Effector CD4-positive, alpha-beta T cell (primary cell): Measurements from ENCODE around the gene SMC1B.
"Not testable (repeated sequence)": the region's sequence is repeated elsewhere in the genome, so short reads cannot be mapped to it uniquely, and the experiment has no call there.

ENCODE experiments used
- DNase-seq: peaks from one replicate; pipeline ENCODE4 v3.0.0-alpha.2; 2020

Gene SMC1B

DNA sequence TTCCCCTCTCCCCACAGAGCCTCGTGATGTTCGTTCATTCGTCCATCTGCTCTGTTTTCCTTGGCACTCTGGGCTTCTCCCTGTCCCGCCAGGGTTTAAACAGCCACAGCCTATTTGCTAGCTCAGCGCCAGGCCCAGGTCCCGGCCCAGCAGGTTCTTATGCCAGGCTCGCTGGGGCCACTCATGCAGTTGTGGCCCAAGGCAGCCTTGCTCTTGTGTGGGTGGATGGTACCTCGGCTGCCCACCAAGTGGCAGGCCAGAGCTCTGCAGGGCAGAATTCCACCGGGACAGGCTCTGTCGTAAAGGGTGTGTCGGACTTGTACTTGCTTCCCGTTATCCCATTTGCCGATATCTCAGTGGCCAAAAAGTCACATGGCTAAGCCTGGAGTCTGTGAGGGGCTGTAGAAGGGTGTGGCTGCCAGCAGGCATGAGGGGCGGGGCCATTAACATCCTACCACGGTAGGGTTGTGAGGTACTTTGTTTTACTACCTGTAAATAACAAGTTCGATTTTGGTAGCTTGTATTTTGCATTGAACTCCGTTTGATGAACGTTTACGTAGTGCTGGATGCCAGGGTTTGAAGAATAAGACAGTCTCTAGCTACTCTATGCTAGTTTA, 95.7 kb downstream of the SMC1B start:
- DNase-seq, result peak; percentile 29

DNA sequence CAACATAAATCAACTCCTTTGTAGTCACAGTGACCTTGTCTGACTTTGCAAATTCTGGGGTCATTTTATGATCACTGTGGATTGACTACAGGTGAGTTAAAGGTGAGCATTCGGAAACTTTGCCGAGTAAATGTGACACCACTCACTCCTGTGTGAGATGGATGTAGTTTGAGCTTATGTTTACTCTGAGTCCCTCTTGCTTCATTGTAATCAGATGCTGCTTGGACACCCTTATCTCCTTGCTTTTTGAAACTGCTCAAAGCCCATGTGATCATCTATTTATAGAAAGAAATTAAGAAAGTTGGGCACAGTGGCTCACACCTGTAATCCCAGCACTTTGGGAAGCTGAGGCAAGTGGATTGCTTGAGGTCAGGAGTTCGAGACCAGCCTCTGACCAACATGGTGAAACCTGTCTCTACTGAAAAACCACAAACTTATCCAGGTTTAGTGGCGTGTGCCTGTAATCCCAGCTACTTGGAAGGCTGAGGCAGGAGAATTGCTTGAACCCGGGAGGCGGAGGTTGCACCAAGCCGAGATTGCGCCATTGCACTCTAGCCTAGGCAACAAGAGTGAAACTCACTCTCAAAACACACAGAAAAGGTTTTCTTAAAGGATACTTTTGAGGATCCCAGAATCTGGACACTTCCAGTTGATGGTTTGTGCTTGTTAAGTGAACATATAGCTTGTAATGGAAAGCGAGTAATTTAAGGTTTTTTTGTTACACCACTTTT, 96.4 kb downstream of the SMC1B start:
- no peak for DNase-seq

DNA sequence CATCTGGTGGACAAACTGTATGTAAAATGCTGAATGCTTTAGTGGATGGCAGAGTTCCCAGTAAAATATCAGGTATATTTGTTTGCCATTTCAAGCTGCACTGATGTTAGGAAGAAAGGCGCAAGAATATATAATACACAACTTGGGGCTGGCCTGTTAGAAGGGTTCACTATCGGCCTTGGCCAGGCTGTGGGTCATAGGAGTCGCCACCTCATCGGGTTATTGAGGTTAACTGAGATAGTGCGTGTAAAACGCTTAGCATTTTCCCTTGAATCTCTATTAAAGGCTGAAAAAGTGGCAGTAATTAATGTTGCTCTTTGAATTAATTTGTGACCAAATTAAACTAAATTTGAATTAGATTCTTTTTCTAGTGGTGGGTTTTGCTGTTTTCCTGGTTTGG, 98.6 kb downstream of the SMC1B start:
- no peak for DNase-seq

DNA sequence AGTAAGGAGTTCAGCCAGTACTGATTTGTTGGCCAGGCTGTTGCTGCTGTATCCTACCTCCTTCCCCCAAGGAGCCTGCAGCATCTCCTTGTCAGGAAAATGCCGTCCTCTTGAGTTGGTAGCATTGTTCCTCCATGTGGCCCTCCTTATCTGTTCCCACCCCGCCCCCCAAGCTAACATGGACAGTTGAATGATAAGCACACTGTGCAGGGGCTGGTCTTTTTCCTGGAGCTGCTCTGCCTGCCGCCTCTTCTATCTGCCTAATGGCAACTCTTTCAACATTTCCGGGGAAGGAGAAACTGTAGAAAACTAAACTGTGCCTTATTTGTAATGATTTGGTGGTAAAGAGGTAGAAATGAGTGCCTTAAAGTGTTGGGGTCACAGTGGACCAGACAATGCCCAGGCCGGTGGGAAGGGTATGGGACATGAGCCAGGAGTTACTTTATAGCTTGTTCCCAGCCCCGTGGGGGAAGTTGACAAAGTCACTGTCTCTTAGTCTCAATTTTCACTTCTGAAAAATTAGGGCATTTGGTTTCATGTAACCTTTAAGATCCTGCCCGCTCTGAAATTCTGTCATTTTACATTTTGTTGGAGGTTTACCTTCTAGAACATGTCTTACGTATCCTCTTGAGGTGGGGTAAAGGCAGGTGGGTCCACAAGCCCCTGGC, 99.2 kb downstream of the SMC1B start:
- no peak for DNase-seq

DNA sequence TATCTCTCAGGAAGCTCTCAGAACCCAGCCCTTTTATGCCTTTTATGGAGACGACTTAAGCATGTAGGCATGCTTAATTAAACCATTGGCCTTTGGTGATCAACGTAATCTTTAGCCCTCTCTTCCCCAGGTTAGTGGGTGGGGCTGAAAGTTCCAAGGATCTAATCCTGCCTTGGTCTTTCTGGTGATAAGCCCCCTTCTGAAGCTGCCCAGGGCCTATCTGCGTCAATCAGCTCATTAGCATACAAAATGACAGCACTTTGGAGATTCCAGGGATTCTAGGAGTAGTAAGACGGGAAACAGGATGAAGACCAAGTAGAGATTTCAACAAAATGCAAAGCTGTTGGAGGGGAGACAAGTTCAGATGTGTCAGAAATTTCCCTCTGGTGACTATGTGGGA, 100.5 kb downstream of the SMC1B start:
- DNase-seq, result no peak

DNA sequence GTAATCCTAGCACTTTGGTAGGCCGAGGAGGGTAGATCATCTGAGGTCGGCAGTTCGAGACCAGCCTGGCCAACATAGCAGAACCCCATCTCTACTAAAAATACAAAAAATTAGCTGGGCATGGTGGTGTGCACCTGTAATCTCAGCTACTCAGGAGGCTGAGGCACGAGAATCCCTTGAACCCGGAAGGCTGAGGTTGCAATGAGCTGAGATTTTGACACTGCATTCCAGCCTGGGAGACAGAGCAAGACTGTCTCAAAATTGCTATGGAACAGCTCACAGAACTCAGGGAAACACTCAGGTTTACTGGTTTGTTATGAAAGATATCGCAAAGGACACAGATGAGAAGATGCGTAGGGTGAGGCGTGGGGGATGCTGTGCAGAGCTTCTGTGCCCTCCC, 101.0 kb downstream of the SMC1B start:
- DNase-seq, result no peak

DNA sequence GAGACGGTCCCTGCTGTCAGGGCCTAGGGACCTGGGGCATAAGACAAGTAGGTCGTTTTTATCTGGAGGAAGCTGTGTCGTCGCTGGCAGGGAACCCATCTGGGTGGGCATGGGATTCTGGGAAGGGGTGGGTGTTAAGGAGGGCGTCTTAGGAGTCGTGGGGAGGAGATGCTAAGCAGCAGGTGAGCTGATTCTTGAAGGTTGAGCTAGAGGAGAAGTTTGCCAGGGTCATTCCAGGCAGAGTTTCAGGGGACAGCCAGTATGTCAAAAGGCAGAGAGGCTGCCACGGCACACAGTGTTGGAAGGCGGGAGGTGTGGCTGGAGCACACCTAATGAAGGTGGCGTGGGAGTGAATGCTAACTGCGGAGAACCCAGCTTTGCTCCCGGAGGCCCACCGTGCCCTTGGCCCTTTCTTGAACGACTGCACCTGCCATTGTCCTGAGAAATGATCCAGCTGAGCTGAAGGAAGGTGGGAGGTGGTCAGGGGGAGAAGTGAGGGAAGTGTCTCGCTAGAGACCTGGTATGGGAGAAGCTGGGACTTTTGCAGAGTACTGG, 102.3 kb downstream of the SMC1B start:
- no peak for DNase-seq

DNA sequence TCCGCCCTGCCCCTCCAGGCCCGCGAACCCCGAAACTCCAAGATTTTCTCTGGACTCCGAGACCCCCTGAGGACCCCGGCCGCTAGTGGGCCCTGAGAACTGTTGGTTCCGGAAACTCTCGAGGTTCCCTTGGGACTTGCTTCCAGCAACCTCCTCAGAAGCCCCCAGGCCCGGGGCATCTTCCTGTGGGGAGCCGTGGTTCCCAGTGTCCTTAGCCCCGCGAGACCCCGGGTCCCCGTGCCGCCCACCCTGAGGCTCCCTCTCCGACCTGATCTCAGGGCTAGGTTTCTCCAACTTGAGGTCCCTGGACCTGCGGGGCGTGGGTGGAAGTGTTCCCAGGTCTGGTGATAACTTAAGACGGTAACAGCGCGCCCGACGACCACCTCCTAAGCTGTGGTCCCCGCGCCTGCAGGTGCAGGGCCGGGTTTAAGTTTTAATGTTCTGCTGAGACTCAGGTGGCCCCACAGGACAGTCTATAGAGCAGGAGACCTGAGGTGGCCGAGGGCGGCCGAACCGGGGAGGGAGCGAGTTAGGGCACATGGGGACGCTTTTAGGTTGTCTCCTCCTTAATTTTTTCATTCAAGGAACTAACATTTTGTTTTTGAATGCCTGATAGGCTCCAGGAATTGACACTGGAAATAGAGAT, 102.9 kb downstream of the SMC1B start:
- DNase-seq, result no peak

DNA sequence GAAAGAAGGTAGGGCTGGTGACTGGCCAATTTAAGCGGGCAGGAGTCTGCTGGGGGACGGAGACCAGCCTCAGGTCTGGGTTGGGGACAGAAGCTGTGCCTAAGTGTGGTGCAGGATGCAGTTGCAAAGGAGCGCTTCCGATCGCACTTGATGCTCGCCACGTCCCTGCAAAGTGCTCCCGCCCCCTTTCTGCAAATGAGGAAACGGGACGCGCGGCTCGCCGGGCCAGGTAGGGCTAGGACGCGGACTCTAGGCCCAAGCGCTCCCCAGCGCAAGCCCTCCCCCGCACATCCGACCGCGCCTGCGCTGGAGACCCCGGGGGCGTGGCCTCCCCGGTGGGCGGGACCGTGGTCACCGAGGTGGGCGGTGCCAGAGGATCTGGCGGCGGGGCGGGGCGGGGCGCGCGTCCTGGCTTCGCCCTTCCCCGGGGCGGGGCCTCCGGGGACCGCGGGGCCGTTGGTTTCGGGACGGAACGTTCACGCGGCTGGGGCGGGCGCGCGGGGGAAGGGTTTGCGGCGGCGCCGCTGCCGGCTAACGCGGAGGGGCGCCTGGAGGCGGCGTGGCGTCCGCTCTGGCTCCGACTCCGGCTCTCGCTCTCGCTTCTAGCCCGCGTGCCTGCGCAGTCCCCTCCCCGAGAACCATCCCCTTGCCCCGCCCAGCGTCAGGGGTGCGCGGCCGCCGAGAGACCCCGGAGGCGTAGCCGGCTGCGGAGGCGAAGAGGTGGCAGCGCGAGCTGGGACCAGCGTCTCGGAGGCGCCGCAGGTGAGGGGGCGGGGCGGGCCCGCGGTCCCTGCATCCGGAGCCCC, 103.8 kb downstream of the SMC1B start, which contains the start of gene FAM118A:
Gene FAM118A, plus strand, starts transcription at position 513 of the 806 bp plus-strand sequence. CDS start 12,446 bp downstream, outside the sequence.
- peak; percentile 93 for DNase-seq

DNA sequence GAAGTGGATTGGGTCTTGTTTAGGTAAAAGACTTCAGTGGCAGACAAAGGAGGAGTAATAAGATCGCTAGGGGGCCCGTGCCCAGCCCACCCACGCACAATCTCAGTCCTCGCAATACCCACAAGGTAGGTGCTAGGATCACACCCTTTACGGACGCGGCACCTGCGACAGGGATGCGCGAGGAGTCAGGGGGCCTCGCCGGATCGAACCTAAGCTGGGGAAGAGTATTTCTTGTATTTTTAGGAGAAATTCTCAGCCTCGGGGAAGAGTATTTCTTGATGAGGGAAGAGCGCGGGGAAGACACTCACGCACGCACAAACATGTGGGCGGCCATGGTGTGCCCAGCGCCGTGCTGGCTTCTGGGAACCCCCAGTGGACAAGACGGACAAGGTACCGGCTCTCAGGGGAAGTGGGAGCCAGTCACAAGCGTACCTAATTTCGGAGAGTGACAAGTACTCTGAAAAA, 104.4 kb downstream of the SMC1B start:
- no peak for DNase-seq

DNA sequence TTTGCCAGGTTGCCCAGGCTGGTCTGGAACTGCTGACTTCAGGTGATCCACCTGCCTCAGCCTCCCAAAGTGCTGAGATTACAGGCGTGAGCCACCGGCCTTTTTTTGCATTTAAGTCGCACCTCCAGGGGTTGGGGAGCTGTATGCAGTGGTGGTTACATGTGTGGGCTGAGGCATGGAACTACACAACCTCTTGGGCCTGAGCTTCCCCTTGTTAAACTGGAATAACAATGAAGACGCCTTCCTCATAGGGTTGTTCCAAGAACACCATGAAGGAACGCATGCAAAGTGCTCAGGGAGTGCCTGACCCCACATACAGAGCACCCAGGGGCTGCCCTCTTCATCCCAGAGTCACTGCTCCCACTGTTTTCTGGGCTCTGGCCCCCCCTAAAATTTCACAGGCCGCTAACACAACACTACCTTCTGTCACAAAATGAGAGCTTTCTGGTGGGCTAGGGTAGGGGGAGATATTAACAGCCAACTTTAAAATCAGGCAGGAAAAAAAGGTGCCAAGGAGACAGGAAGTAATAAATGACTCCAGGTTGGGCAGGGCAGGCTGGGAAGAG, 104.9 kb downstream of the SMC1B start:
- DNase-seq, result no peak

DNA sequence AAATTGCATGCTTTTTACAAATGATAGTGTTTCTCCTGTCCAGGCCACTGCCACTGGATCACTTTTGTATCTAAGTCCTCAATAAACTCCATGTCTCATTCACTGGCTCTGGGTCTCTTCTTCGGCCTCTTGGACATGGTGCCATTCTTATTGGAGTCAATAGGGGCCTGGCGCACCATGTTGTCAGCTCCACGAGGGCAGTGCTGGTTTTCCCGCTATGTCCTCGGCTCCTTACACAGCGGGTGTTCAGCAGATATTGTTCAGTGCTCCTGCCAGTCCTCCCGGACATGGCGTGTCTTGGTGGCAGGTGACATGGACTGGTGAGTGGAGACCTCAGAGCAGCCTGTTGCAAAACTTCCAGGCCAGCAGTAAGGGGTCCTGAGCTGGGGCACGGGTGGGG, 107.3 kb downstream of the SMC1B start:
- no peak for DNase-seq

DNA sequence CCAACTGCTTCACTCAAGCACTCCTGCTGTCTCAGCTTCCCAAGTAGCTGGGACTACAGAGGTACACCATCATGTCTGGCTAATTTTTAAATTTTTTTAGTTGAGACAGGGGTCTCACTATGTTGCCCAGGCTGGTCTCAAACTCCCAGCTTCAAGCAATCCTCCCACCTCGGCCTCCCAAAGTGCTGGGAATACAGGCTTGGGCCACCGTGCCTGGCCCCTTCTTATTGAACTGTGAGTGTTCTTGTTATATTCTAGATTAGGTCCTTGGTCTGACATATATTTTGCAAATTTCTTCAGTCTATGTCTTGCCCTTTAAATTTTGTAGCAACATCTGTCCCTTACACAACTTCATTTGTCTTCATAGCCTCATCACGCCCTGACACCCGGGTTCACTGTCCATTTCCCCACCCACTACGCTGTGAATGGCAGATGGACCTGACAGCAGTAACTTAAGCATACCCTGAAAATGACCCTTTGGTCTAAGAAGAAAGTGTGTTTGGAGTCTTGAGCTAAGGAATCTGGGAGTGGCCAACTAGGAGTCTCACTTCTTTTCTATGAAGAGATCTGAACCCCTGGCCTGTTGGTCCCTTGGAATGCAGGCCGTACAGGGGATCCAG, 107.8 kb downstream of the SMC1B start:
- no peak for DNase-seq

DNA sequence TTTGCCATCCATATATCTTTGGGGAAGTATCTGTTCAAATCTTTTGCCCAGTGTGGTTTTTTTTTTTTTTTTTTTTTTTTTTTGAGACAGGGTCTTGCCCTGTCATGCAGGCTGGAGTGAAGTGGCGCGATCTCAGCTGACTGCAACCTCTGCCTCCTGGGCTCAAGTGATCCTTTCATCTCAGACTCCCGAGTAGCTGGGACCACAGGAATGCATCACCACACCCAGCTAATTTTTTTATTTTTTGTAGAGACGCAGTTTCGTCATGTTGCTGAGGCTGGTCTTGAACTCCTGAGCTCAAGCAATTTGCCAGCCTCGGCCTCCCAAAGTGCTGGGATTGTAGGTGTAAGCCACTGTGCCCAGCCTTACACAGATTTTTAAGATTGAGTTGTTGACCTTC, 108.4 kb downstream of the SMC1B start:
- no peak for DNase-seq

DNA sequence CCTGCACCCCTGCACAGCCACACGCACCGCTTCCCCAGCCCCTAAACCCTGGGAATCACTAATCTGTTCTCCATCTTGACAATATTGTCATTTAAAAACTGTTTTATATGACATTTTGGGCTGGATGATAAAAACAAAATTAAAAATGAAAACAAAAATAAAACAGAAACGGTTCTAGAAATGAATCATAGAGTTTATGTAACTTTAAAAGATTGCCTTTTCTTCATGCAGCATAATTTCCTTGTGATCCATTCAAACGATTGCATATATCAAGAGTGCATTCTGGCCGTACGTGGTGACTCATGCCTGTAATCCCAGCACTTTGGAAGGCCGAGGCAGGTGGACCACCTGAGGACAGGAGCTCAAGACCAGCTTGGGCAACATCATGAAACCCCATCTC, 110.2 kb downstream of the SMC1B start:
- no peak for DNase-seq

DNA sequence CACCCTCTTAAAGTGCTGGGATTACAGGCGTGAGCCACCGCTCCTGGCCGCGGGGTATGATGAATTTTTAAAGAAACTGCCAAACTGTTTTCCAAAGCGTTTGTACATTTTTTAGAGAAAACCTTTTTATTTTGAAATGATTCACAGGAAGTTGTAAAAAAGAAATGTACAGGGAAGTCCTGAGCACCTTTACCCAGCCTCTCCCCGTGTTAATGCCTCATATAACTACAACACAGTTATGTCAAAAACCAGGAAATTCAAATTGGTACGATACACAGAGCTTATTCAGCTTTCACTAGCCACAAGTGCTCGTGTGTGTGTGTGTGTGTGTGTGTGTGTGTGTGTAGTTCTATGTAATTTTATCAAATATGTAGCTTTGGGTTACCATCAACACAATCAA, 110.6 kb downstream of the SMC1B start:
- no peak for DNase-seq

DNA sequence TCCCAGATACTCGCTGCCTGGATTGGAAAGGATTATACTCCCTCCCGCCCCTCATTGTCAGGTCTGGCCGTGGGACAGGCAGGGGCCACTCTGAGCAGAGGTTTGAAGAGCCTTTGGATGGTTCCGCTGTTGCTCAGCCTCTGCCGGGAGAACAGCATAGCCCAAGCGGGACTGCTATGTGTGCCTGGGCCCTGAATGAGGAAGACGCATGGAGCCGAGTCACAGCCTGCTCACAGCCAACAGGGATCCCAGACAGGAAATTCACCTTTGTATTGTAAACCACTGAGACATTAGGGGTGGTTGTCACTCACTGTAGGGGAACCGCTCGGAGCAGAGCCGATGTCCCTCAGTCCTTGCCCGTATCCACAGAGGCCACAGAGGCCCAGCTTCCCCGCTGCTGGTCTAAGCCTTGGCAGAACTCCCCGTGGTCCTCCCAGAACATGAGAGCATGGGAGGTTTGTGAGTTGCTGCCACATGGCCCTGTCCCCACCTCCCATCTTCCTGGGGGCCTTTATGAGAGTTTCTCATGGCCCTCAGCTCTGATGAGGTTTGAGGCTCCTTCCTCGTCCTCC, 114.4 kb downstream of the SMC1B start:
- DNase-seq, result no peak

DNA sequence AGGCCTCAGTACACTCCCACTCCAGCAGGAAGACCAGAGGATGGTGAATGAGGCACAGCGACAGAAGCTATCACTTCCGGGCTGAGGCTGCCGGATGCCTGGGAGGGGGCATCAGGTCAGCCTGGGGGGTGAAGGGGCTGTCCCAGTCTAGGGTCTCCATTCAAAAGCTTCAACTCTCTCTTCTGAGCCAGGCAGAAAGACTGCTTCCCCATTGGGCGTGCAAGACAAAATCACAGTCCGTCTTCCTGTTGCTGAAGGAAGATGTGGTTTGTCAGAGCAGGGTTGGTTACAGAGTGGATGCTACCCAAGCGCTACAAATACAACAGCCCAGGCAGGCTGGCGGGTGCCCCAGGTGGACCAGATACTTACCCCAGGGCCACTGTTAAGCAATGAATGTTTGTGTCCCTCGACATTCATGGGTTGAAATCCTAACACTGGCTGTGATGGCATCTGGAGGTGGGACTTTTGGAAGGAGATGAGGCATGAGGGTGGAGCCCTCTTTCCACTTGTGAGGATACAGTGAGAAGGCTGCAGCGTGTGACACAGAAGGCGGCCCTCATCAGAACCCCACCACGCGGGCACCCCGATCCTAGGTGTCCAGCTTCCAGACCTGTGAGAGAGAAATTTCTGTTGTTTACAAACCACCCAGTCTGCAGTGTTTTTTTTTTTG, 116.6 kb downstream of the SMC1B start:
- peak; percentile 28 for DNase-seq

DNA sequence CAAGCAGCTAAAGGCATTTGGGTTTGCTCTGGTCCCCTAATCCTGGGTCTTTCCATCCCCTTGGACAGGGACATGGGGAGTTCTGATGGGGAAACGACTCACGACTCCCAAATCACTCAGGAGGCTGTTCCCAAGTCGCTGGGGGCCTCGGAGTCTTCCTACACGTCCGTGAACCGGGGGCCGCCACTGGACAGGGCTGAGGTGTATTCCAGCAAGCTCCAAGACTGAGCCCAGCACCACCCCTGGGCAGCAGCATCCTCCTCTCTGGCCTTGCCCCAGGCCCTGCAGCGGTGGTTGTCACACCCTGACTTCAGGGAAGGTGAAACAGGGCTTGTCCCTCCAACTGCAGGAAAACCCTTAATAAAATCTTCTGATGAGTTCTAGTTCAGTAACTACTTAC, 117.9 kb downstream of the SMC1B start:
- DNase-seq, result no peak

DNA sequence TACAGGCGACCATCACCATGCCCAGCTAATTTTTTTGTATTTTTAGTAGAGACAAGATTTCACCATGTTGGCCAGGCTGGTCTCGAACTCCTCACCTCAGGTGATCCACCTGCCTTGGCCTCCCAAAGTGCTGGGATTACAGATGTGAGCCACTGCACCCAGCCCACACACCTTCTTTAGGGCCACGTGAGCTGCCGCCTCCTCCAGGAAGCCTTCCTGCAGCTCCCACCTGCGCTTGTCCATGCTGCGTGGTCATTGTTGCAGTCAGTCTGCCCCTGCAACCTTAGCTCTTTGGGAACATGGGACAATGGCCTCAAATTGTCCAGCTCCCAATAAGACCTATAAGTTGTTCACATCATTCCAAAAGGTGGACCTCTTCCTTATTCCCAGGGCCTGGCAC, 118.4 kb downstream of the SMC1B start:
- DNase-seq, result not testable (repeated sequence)
